ENCODE results near the gene TACC3.

The TACC3 gene

DNA sequence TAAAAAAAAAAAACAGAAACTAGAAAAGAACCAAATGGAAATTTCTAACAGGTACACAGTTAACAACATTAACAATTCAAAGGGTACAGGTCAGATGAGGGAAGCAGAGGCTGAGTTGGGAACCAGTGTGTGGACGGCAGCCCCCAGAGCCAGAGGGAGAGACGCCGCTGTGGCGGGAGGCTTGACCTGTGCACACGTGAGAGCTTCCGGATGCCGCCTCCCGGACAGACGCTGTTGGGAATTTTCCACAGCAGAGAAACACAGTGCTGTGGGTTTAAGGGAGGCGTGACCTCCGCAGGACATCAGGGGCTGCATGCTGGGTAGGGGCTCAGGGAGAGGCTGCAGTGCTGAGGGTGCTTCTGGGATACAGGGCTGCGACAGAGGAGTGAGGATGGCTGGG lies 22.2 kb downstream of the TACC3 start:
- H3K4me3 ChIP-seq (replicated peaks; ENCODE audit: low read depth, low read length), result no peak overlapping the region
- TF ChIP-seq, protein P1, sequence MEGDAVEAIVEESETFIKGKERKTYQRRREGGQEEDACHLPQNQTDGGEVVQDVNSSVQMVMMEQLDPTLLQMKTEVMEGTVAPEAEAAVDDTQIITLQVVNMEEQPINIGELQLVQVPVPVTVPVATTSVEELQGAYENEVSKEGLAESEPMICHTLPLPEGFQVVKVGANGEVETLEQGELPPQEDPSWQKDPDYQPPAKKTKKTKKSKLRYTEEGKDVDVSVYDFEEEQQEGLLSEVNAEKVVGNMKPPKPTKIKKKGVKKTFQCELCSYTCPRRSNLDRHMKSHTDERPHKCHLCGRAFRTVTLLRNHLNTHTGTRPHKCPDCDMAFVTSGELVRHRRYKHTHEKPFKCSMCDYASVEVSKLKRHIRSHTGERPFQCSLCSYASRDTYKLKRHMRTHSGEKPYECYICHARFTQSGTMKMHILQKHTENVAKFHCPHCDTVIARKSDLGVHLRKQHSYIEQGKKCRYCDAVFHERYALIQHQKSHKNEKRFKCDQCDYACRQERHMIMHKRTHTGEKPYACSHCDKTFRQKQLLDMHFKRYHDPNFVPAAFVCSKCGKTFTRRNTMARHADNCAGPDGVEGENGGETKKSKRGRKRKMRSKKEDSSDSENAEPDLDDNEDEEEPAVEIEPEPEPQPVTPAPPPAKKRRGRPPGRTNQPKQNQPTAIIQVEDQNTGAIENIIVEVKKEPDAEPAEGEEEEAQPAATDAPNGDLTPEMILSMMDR (IDR thresholded peaks at IDR 0.05; ENCODE audit: low read length, missing control alignments), result no peak
- DNase-seq (ENCODE audit: low read depth), result no peak

DNA sequence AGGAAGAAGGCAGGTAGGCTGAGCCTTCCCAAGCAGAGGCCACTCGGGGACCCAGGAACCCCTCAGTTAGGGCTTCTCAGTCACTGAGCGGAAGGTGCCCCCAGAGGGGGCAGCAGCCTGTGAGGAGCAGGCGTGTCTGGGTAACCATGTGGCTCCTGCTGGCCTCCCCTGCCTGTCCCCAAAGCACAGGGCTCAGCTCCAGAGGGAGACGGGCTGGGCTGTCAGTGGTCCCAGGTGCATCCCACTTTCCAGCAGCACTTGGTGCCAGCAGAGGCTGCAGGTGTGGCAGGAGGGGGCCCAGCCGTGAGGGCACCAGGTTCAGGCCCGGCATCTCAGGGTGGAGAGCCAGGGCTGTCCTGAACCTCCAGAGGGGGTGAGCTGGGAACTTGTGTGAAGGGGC lies 22.7 kb downstream of the TACC3 start:
- DNase-seq (ENCODE audit: low read depth), result no peak
- H3K4me3 ChIP-seq (replicated peaks; ENCODE audit: low read depth, low read length), result no peak overlapping the region
- TF ChIP-seq, protein P1 (IDR thresholded peaks at IDR 0.05; ENCODE audit: low read length, missing control alignments), result no peak

- TF ChIP-seq, protein P1 (IDR thresholded peaks at IDR 0.05; ENCODE audit: low read length, missing control alignments), result no peak
- no peak for DNase-seq (ENCODE audit: low read depth)
- H3K4me3 ChIP-seq (replicated peaks; ENCODE audit: low read depth, low read length), result no peak overlapping the region
These were observed 23.2 kb downstream of the TACC3 start for GRCh38 chr4:1744552-1744951.

GRCh38 chr4:1745165-1745564 lies 23.8 kb downstream of the TACC3 start:
- no peak for DNase-seq (ENCODE audit: low read depth)
- no peak overlapping the region for H3K4me3 ChIP-seq (replicated peaks; ENCODE audit: low read depth, low read length)
- TF ChIP-seq, protein P1 (IDR thresholded peaks at IDR 0.05; ENCODE audit: low read length, missing control alignments), result no peak

DNA sequence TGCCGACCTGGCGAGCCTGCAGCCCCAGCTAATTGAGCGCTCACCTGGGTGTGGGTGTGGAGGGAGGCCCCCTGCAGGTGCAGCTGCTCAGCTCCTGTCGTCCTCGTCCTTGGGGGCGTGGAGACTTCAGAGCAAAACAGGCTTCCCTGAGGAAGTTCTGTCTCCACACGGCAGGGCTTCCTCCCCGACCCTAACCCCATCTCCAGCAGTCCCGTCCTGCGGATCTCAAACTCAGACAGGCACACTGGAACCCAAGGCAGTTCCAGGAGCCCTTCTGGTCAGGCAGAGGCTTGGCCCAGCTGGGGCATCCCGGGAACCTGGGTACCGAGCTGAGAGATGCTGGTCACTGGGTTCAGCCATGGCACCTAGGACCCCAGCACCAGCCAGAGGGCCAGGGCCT lies 24.4 kb downstream of the TACC3 start:
- no peak overlapping the region for H3K4me3 ChIP-seq (replicated peaks; ENCODE audit: low read depth, low read length)
- no peak for DNase-seq (ENCODE audit: low read depth)
- TF ChIP-seq, protein P1 (IDR thresholded peaks at IDR 0.05; ENCODE audit: low read length, missing control alignments), result no peak

- peak; percentile 72 for DNase-seq (ENCODE audit: low read depth)
- TF ChIP-seq, protein P1 (IDR thresholded peaks at IDR 0.05; ENCODE audit: low read length, missing control alignments), result peak; percentile 79
- H3K4me3 ChIP-seq (replicated peaks; ENCODE audit: low read depth, low read length), result no peak overlapping the region
These were observed 25.0 kb downstream of the TACC3 start for GRCh38 chr4:1746265-1746691.

GRCh38 chr4:1746919-1747602 lies 25.7 kb downstream of the TACC3 start:
- no peak overlapping the region for H3K4me3 ChIP-seq (replicated peaks; ENCODE audit: low read depth, low read length)
- DNase-seq (ENCODE audit: low read depth), result no peak
- TF ChIP-seq, protein P1 (IDR thresholded peaks at IDR 0.05; ENCODE audit: low read length, missing control alignments), result no peak
